Mesenchymal stem cell (in vitro differentiated cells and primary cell): ENCODE measurements around the gene RUNX1.

Source experiments
- DNase-seq: peaks from one replicate; pipeline ENCODE4 v3.0.0-alpha.2; 2013
- H2AFZ ChIP-seq: one replicate; pipeline ENCODE4 v1.6.1; 2013; ENCODE audit warnings: low read depth, mild to moderate bottlenecking, control low read depth, inconsistent platforms, low read length, moderate library complexity
- H2AK5ac ChIP-seq: 2 replicates; pipeline ENCODE4 v1.6.1; 2013; ENCODE audit warnings: low read length, moderate library complexity, mild to moderate bottlenecking, inconsistent platforms; ENCODE audit not compliant: severe bottlenecking
- H2BK120ac ChIP-seq: one replicate; pipeline ENCODE4 v1.6.1; 2013; ENCODE audit warnings: low read depth, mild to moderate bottlenecking, inconsistent platforms, low read length, moderate library complexity
- H2BK12ac ChIP-seq, 2 experiments: one replicate each; pipeline ENCODE4 v1.6.1; 2013; ENCODE audit warnings: inconsistent platforms in 2 of 2, low read length in 2 of 2, mild to moderate bottlenecking in 2 of 2, moderate library complexity in 2 of 2, control low read depth in 1 of 2
- H2BK15ac ChIP-seq: one replicate; pipeline ENCODE4 v1.6.1; 2013; ENCODE audit warnings: mild to moderate bottlenecking, low read depth, inconsistent platforms; ENCODE audit not compliant: poor library complexity, severe bottlenecking
- H2BK5ac ChIP-seq: 2 replicates; pipeline ENCODE4 v1.6.1; 2013; ENCODE audit warnings: low read depth, mild to moderate bottlenecking, low read length, control low read depth, inconsistent platforms; ENCODE audit not compliant: poor library complexity, severe bottlenecking
- H3K14ac ChIP-seq, 2 experiments: one replicate each; pipeline ENCODE4 v1.6.1; 2013; ENCODE audit warnings: inconsistent platforms in 2 of 2, low read length in 2 of 2, control low read depth in 1 of 2, mild to moderate bottlenecking in 1 of 2, moderate library complexity in 1 of 2
- H3K18ac ChIP-seq, 2 experiments: one replicate each; pipeline ENCODE4 v1.6.1; 2013; ENCODE audit warnings: inconsistent platforms in 2 of 2, low read length in 2 of 2, control low read depth in 1 of 2, low read depth in 1 of 2, mild to moderate bottlenecking in 1 of 2
- H3K23ac ChIP-seq, 2 experiments: one replicate each; pipeline ENCODE4 v1.6.1; 2013; ENCODE audit warnings: inconsistent platforms in 2 of 2, low read length in 2 of 2, mild to moderate bottlenecking in 2 of 2, moderate library complexity in 2 of 2, control low read depth in 1 of 2
- H3K27ac ChIP-seq: 2 replicates; pipeline ENCODE4 v1.5.1; 2013; ENCODE audit warnings: mild to moderate bottlenecking, moderate library complexity, low read length, control low read depth, inconsistent platforms; ENCODE audit not compliant: poor library complexity, severe bottlenecking
- H3K27me3 ChIP-seq, 2 experiments: 2 replicates each; pipeline versions ENCODE4 v1.6.1 to v1.7.0; 2013; ENCODE audit warnings: low read length in 2 of 2, mild to moderate bottlenecking in 2 of 2, moderate library complexity in 2 of 2, control low read depth in 1 of 2, inconsistent platforms in 1 of 2; ENCODE audit not compliant: control insufficient read depth in 1 of 2, insufficient read depth in 1 of 2
- H3K36me3 ChIP-seq, 2 experiments: 2 replicates each; pipeline versions ENCODE4 v1.6.1 to v1.7.0; 2013; ENCODE audit warnings: low read length in 2 of 2, control low read depth in 1 of 2, inconsistent platforms in 1 of 2, low read depth in 1 of 2, mild to moderate bottlenecking in 1 of 2; ENCODE audit not compliant: insufficient read depth in 2 of 2, control insufficient read depth in 1 of 2
- H3K4ac ChIP-seq, 2 experiments: one replicate each; pipeline ENCODE4 v1.6.1; 2013; ENCODE audit warnings: inconsistent platforms in 2 of 2, low read length in 2 of 2, mild to moderate bottlenecking in 2 of 2, moderate library complexity in 2 of 2, control low read depth in 1 of 2, low read depth in 1 of 2
- H3K4me1 ChIP-seq: 2 replicates; pipeline ENCODE4 v1.6.1; 2013; ENCODE audit warnings: low read depth, low read length, control low read depth; ENCODE audit not compliant: control insufficient read depth, insufficient read depth
- H3K4me2 ChIP-seq: 2 replicates; pipeline ENCODE4 v1.6.1; 2013; ENCODE audit warnings: low read length, mild to moderate bottlenecking, inconsistent platforms; ENCODE audit not compliant: poor library complexity, severe bottlenecking
- H3K4me3 ChIP-seq, 2 experiments: 2 replicates each; pipeline versions ENCODE4 v1.5.1 to v1.7.0; 2013; ENCODE audit warnings: low read length in 2 of 2, mild to moderate bottlenecking in 2 of 2, control low read depth in 1 of 2, low read depth in 1 of 2; ENCODE audit not compliant: insufficient read depth in 1 of 2
- H3K79me1 ChIP-seq: replicated peaks from 2 replicates; pipeline ENCODE4 v1.6.1; 2013; ENCODE audit warnings: mild to moderate bottlenecking, control low read depth, low read length, inconsistent platforms; ENCODE audit not compliant: poor library complexity, severe bottlenecking
- H3K9ac ChIP-seq: 2 replicates; pipeline ENCODE4 v1.7.0; 2013; ENCODE audit warnings: mild to moderate bottlenecking, low read length, moderate library complexity
- H3K9me3 ChIP-seq: 2 replicates; pipeline ENCODE4 v1.7.0; 2013; ENCODE audit warnings: mild to moderate bottlenecking, low read length; ENCODE audit not compliant: control insufficient read depth
- H4K8ac ChIP-seq: one replicate; pipeline ENCODE4 v1.6.1; 2013; ENCODE audit warnings: inconsistent platforms, mild to moderate bottlenecking, low read length, moderate library complexity
- H4K91ac ChIP-seq: one replicate; pipeline ENCODE4 v1.6.1; 2013; ENCODE audit warnings: mild to moderate bottlenecking, low read length, inconsistent platforms
- WGBS: methylation state at CpG from one replicate; pipeline ENCODE4 v1.1.7; 2013; ENCODE audit warnings: mixed read lengths; 5-methylcytosine and 5-hydroxymethylcytosine counted together

Gene RUNX1

GRCh38 chr21:34916446-34916845 is 132.7 kb downstream of the RUNX1 start:
- Histone ChIP-seq H4K8ac (no peak overlapping the region), H2BK120ac (peak overlapping the region; percentile 24), H3K18ac (peak overlapping the region in 1 of 2 experiments; percentile 73), H3K4me2 (no peak overlapping the region), H3K14ac (no peak overlapping the region), H2AK5ac (peak overlapping the region; percentile 36), H4K91ac (no peak overlapping the region), H3K4me3 (peak overlapping the region in 1 of 2 experiments; percentile 0), H3K79me1 (no peaks in the 10 kb centered on the region), H3K36me3 (no peaks in the 10 kb centered on the region), H3K23ac (no peak overlapping the region), H2AFZ (no peak overlapping the region), H3K9ac (peak overlapping the region; percentile 37), H2BK15ac (no peak overlapping the region), H3K4ac (no peak overlapping the region), H3K4me1 (peaks cover 5% of the 10 kb centered on the region), H3K27me3 (no peaks in the 10 kb centered on the region), H2BK5ac (no peak overlapping the region), H3K9me3 (no peaks in the 10 kb centered on the region), H3K27ac (peak overlapping the region; percentile 65), H2BK12ac (peak overlapping the region; percentile 51 to 89)
- 20% methylated on average over 4 of the region's 7 CpGs for WGBS
- DNase-seq = peak; percentile 87

GRCh38 chr21:34915364-34915841 is 133.7 kb downstream of the RUNX1 start:
- Histone ChIP-seq H3K4ac (no peak overlapping the region), H4K91ac (no peak overlapping the region), H3K18ac (no peak overlapping the region), H3K4me3 (no peak overlapping the region), H3K4me1 (peaks cover 5% of the 10 kb centered on the region), H3K23ac (no peak overlapping the region), H3K9me3 (no peaks in the 10 kb centered on the region), H3K79me1 (no peaks in the 10 kb centered on the region), H3K27ac (peak overlapping the region; percentile 65), H2BK5ac (no peak overlapping the region), H3K36me3 (no peaks in the 10 kb centered on the region), H2AFZ (no peak overlapping the region), H3K9ac (peak overlapping the region; percentile 37), H3K4me2 (no peak overlapping the region), H3K14ac (no peak overlapping the region), H3K27me3 (no peaks in the 10 kb centered on the region), H2BK120ac (no peak overlapping the region), H2AK5ac (no peak overlapping the region), H4K8ac (no peak overlapping the region), H2BK12ac (no peak overlapping the region), H2BK15ac (no peak overlapping the region)
- peak; percentile 72 for DNase-seq

GRCh38 chr21:34914239-34914638 is 134.9 kb downstream of the RUNX1 start:
- no peak overlapping the region for H2BK5ac ChIP-seq
- H3K23ac ChIP-seq = no peak overlapping the region
- peak overlapping the region; percentile 33 for H4K8ac ChIP-seq
- H3K79me1 ChIP-seq = no peaks in the 10 kb centered on the region
- no peak overlapping the region for H3K9ac ChIP-seq
- DNase-seq = peak; percentile 52
- peak overlapping the region; percentile 25 to 76 for H3K18ac ChIP-seq
- no peak overlapping the region for H2BK120ac ChIP-seq
- no peak overlapping the region for H2AFZ ChIP-seq
- H3K4ac ChIP-seq = no peak overlapping the region
- H3K27ac ChIP-seq = no peak overlapping the region
- peak overlapping the region; percentile 9 to 47 for H2BK12ac ChIP-seq
- H3K27me3 ChIP-seq = no peaks in the 10 kb centered on the region
- 29% methylated on average over 3 of the region's 3 CpGs for WGBS
- H3K4me2 ChIP-seq = no peak overlapping the region
- no peak overlapping the region for H2AK5ac ChIP-seq
- H2BK15ac ChIP-seq = no peak overlapping the region
- peaks cover 5% of the 10 kb centered on the region for H3K4me1 ChIP-seq
- no peaks in the 10 kb centered on the region for H3K9me3 ChIP-seq
- no peak overlapping the region for H3K4me3 ChIP-seq
- no peaks in the 10 kb centered on the region for H3K36me3 ChIP-seq
- peak overlapping the region; percentile 74 for H4K91ac ChIP-seq
- H3K14ac ChIP-seq = no peak overlapping the region

GRCh38 chr21:34913811-34914210 is 135.3 kb downstream of the RUNX1 start:
- Histone ChIP-seq H2AK5ac (no peak overlapping the region), H3K14ac (no peak overlapping the region), H3K18ac (no peak overlapping the region), H3K4me2 (no peak overlapping the region), H2BK5ac (no peak overlapping the region), H2BK12ac (no peak overlapping the region), H3K4ac (peak overlapping the region in 1 of 2 experiments; percentile 26), H2BK120ac (no peak overlapping the region), H3K36me3 (no peaks in the 10 kb centered on the region), H3K4me1 (peaks cover 5% of the 10 kb centered on the region), H4K8ac (no peak overlapping the region), H3K27me3 (no peaks in the 10 kb centered on the region), H4K91ac (no peak overlapping the region), H3K4me3 (no peak overlapping the region), H2AFZ (no peak overlapping the region), H3K79me1 (no peaks in the 10 kb centered on the region), H3K27ac (no peak overlapping the region), H3K9ac (no peak overlapping the region), H2BK15ac (no peak overlapping the region), H3K23ac (no peak overlapping the region), H3K9me3 (no peaks in the 10 kb centered on the region)
- DNase-seq = peak; percentile 49
- 63% methylated on average over 5 of the region's 5 CpGs for WGBS
